Activated naive CD8-positive, alpha-beta T cell (primary cell): ENCODE results near the gene SPRR3.
"Not testable (repeated sequence)": the region's sequence is repeated elsewhere in the genome, so short reads cannot be mapped to it uniquely, and the experiment has no call there.

Experiments used
- H3K27ac Mint-ChIP-seq: one replicate; pipeline ENCODE4 v1.8.0; 2021; ENCODE audit warnings: mixed read lengths
- H3K27me3 Mint-ChIP-seq: one replicate; pipeline ENCODE4 v1.8.0; 2021; ENCODE audit warnings: mixed read lengths
- H3K36me3 Mint-ChIP-seq: one replicate; pipeline ENCODE4 v1.8.0; 2021; ENCODE audit warnings: mixed read lengths
- H3K4me1 Mint-ChIP-seq: one replicate; pipeline ENCODE4 v1.8.0; 2021; ENCODE audit warnings: low read depth, mixed read lengths
- H3K4me3 Mint-ChIP-seq: one replicate; pipeline ENCODE4 v1.8.0; 2021; ENCODE audit warnings: mild to moderate bottlenecking, mixed read lengths
- H3K9me3 Mint-ChIP-seq: one replicate; pipeline ENCODE4 v1.8.0; 2021; ENCODE audit warnings: low read depth, mixed read lengths

SPRR3 gene

GRCh38 chr1:153000294-153000693 is 1.3 kb upstream of the SPRR3 start:
- Mint-ChIP-seq H3K27me3 (peaks cover 15% of the 10 kb centered on the region), H3K36me3 (no peaks in the 10 kb centered on the region), H3K9me3 (no peaks in the 10 kb centered on the region), H3K4me3 (no peak overlapping the region), H3K27ac (no peak overlapping the region), H3K4me1 (no peaks in the 10 kb centered on the region)

GRCh38 chr1:153011235-153011758 is 9.7 kb downstream of the SPRR3 start:
- H3K4me1 Mint-ChIP-seq, H3K36me3 Mint-ChIP-seq, H3K27me3 Mint-ChIP-seq, H3K9me3 Mint-ChIP-seq, H3K27ac Mint-ChIP-seq, H3K4me3 Mint-ChIP-seq: not testable (repeated sequence)

GRCh38 chr1:153021829-153022228 is 20.3 kb downstream of the SPRR3 start:
- not testable (repeated sequence) for H3K9me3 Mint-ChIP-seq, H3K27ac Mint-ChIP-seq, H3K4me3 Mint-ChIP-seq, H3K4me1 Mint-ChIP-seq, H3K36me3 Mint-ChIP-seq
- H3K27me3 Mint-ChIP-seq: peaks cover 36% of the 10 kb centered on the region

GRCh38 chr1:153022340-153022739 is 20.8 kb downstream of the SPRR3 start:
- H3K27ac Mint-ChIP-seq, H3K4me3 Mint-ChIP-seq, H3K36me3 Mint-ChIP-seq, H3K9me3 Mint-ChIP-seq, H3K4me1 Mint-ChIP-seq: not testable (repeated sequence)
- peaks cover 36% of the 10 kb centered on the region for H3K27me3 Mint-ChIP-seq

GRCh38 chr1:153023109-153023508 is 21.6 kb downstream of the SPRR3 start:
- Mint-ChIP-seq H3K4me1 (no peaks in the 10 kb centered on the region), H3K27ac (no peak overlapping the region), H3K27me3 (peaks cover 35% of the 10 kb centered on the region), H3K4me3 (no peak overlapping the region), H3K9me3 (peaks cover under 1% of the 10 kb centered on the region), H3K36me3 (no peaks in the 10 kb centered on the region)

- Mint-ChIP-seq H3K27me3 (peaks cover 36% of the 10 kb centered on the region), H3K4me1 (no peaks in the 10 kb centered on the region), H3K36me3 (no peaks in the 10 kb centered on the region), H3K4me3 (no peak overlapping the region), H3K9me3 (peaks cover 6% of the 10 kb centered on the region), H3K27ac (no peak overlapping the region)
Observed at GRCh38 chr1:153024413-153024812, 22.9 kb downstream of the SPRR3 start.

GRCh38 chr1:153025797-153026196 is 24.2 kb downstream of the SPRR3 start:
- no peaks in the 10 kb centered on the region for H3K4me1 Mint-ChIP-seq
- no peak overlapping the region for H3K4me3 Mint-ChIP-seq
- H3K27ac Mint-ChIP-seq: no peak overlapping the region
- H3K36me3 Mint-ChIP-seq: no peaks in the 10 kb centered on the region
- H3K27me3 Mint-ChIP-seq: peaks cover 31% of the 10 kb centered on the region
- peaks cover 6% of the 10 kb centered on the region for H3K9me3 Mint-ChIP-seq

- no peak overlapping the region for H3K4me3 Mint-ChIP-seq
- H3K27me3 Mint-ChIP-seq: peaks cover 15% of the 10 kb centered on the region
- H3K9me3 Mint-ChIP-seq: peaks cover 6% of the 10 kb centered on the region
- H3K36me3 Mint-ChIP-seq: no peaks in the 10 kb centered on the region
- H3K4me1 Mint-ChIP-seq: no peaks in the 10 kb centered on the region
- no peak overlapping the region for H3K27ac Mint-ChIP-seq
Observed at GRCh38 chr1:153028766-153029165, 27.2 kb downstream of the SPRR3 start.

GRCh38 chr1:153030895-153031294 is 29.3 kb downstream of the SPRR3 start, which contains the start of gene SPRR1B:
Gene SPRR1B, plus strand, starts transcription at chr1:153031203. Its CDS starts 1,143 bp downstream, at chr1:153032346.
- Mint-ChIP-seq H3K36me3 (no peaks in the 10 kb centered on the region), H3K4me3 (no peak within 1 kb of the TSS), H3K27ac (no peak within 1 kb of the TSS), H3K9me3 (peaks cover 6% of the 10 kb centered on the region), H3K27me3 (peaks cover 19% of the 10 kb centered on the region), H3K4me1 (no peaks in the 10 kb centered on the region)

GRCh38 chr1:153032073-153032472 is 30.5 kb downstream of the SPRR3 start:
- no peaks in the 10 kb centered on the region for H3K36me3 Mint-ChIP-seq
- H3K4me1 Mint-ChIP-seq: no peaks in the 10 kb centered on the region
- H3K9me3 Mint-ChIP-seq: peaks cover 6% of the 10 kb centered on the region
- peaks cover 19% of the 10 kb centered on the region for H3K27me3 Mint-ChIP-seq
- no peak overlapping the region for H3K27ac Mint-ChIP-seq
- no peak overlapping the region for H3K4me3 Mint-ChIP-seq

- H3K4me3 Mint-ChIP-seq: no peak overlapping the region
- H3K36me3 Mint-ChIP-seq: no peaks in the 10 kb centered on the region
- peaks cover 6% of the 10 kb centered on the region for H3K9me3 Mint-ChIP-seq
- H3K27me3 Mint-ChIP-seq: peaks cover 19% of the 10 kb centered on the region
- no peak overlapping the region for H3K27ac Mint-ChIP-seq
- no peaks in the 10 kb centered on the region for H3K4me1 Mint-ChIP-seq
Observed at GRCh38 chr1:153032677-153033308, 31.2 kb downstream of the SPRR3 start.

GRCh38 chr1:153035211-153035610 is 33.7 kb downstream of the SPRR3 start:
- Mint-ChIP-seq H3K27ac (no peak overlapping the region), H3K36me3 (no peaks in the 10 kb centered on the region), H3K9me3 (peaks cover 3% of the 10 kb centered on the region), H3K4me1 (no peaks in the 10 kb centered on the region), H3K4me3 (no peak overlapping the region), H3K27me3 (peaks cover 16% of the 10 kb centered on the region)

- Mint-ChIP-seq H3K4me1 (no peaks in the 10 kb centered on the region), H3K27me3 (peaks cover 24% of the 10 kb centered on the region), H3K9me3 (peaks cover 3% of the 10 kb centered on the region), H3K36me3 (no peaks in the 10 kb centered on the region), H3K27ac (no peak within 1 kb of the TSS), H3K4me3 (no peak within 1 kb of the TSS)
Observed at GRCh38 chr1:153040950-153041631, 39.5 kb downstream of the SPRR3 start, which contains the start of gene SPRR2D. Gene SPRR2D, minus strand, starts transcription at chr1:153041120. Its CDS starts 774 bp downstream, at chr1:153040346.

GRCh38 chr1:153049211-153049610 is 47.7 kb downstream of the SPRR3 start:
- Mint-ChIP-seq H3K4me3 (no peak overlapping the region), H3K36me3 (no peaks in the 10 kb centered on the region), H3K27me3 (peaks cover 32% of the 10 kb centered on the region), H3K9me3 (peaks cover 3% of the 10 kb centered on the region), H3K4me1 (no peaks in the 10 kb centered on the region), H3K27ac (no peak overlapping the region)
